B cell (primary cell): Measurements from ENCODE around the gene PRKCQ. TPM values are rescaled to one million over a fixed set of nuclear protein-coding genes. Genes with fewer than 3 reads are reported as not detected.

ENCODE experiments used
- ATAC-seq: fragments of 200-7000 bp; cut with Tn5 transposase; one replicate; pipeline ENCODE4 v1.10.0; 2021; ENCODE audit warnings: low read depth, mild to moderate bottlenecking, moderate number of reproducible peaks, moderate library complexity
- CTCF ChIA-PET: fragments of 350-600 bp; sonication (Branson Sonifier 250); formaldehyde crosslinking; loops from one replicate; lab custom pipeline; 2021; ENCODE audit warnings: antibody characterized with exemption, inconsistent platforms; lab: Charles Lee
- POLR2A ChIA-PET: fragments of 350-600 bp; sonication (Branson Sonifier 250); formaldehyde crosslinking; loops from one replicate; lab custom pipeline; 2021; ENCODE audit warnings: antibody characterized with exemption; lab: Charles Lee
- DNase-seq: peaks from one replicate; pipeline ENCODE4 v3.0.0; 2013
- H2AFZ ChIP-seq: 2 replicates; pipeline ENCODE4 v1.6.1; 2012; ENCODE audit warnings: mild to moderate bottlenecking, low read depth, low read length; ENCODE audit not compliant: insufficient read depth, poor library complexity, severe bottlenecking
- H3K27ac ChIP-seq, 2 donors: 1 replicate in 1 of 2; 2 replicates in 1 of 2; pipeline ENCODE4 v1.5.1; 2012 to 2013; ENCODE audit warnings: low read length in 2 of 2, mild to moderate bottlenecking in 2 of 2, moderate library complexity in 1 of 2
- H3K27me3 ChIP-seq, 4 experiments: fragments of 200-600 bp in 1 of 4; sonication (generic) in 1 of 4; replicated peaks in 1 of 4; 1 replicate in 2 of 4; 2 replicates in 2 of 4; pipeline versions ENCODE4 v1.6.1 to v1.7.0; 2013 to 2016; ENCODE audit warnings: low read length in 3 of 4, mild to moderate bottlenecking in 2 of 4, mixed read lengths in 1 of 4, moderate library complexity in 1 of 4; ENCODE audit not compliant: insufficient read depth in 4 of 4, control insufficient read depth in 3 of 4; ENCODE audit errors: control extremely low read depth in 1 of 4
- H3K36me3 ChIP-seq, 2 experiments: replicated peaks in 1 of 2; 1 replicate in 1 of 2; 2 replicates in 1 of 2; pipeline versions ENCODE4 v1.6.1 to v1.7.1; 2013; ENCODE audit warnings: low read length in 1 of 2; ENCODE audit not compliant: insufficient read depth in 2 of 2, control insufficient read depth in 1 of 2; ENCODE audit errors: control extremely low read depth in 1 of 2, extremely low read depth in 1 of 2
- H3K4me1 ChIP-seq, 2 donors: fragments of 200-600 bp in 1 of 2; sonication (generic) in 1 of 2; 1 replicate in 1 of 2; 2 replicates in 1 of 2; pipeline versions ENCODE4 v1.5.1 to v1.6.1; 2013 to 2017; ENCODE audit warnings: low read length in 2 of 2; ENCODE audit not compliant: control insufficient read depth in 2 of 2, insufficient read depth in 2 of 2
- H3K4me2 ChIP-seq: replicated peaks from 2 replicates; pipeline ENCODE3; 2012; ENCODE audit warnings: mild to moderate bottlenecking, low read depth, low read length; ENCODE audit not compliant: poor library complexity, severe bottlenecking
- H3K4me3 ChIP-seq, 5 experiments: fragments of 200-600 bp in 1 of 5; sonication (generic) in 1 of 5; 1 replicate in 3 of 5; 2 replicates in 2 of 5; pipeline versions ENCODE4 v1.5.1 to v1.7.0; 2011 to 2016; ENCODE audit warnings: low read length in 4 of 5, mild to moderate bottlenecking in 4 of 5, low read depth in 2 of 5, control low read depth in 1 of 5, moderate library complexity in 1 of 5; ENCODE audit not compliant: insufficient read depth in 1 of 5; ENCODE audit errors: control extremely low read depth in 1 of 5, extremely low read depth in 1 of 5
- H3K79me2 ChIP-seq: fragments of 200-600 bp; sonication (generic); one replicate; pipeline ENCODE4 v1.6.0; 2016; ENCODE audit warnings: low read length; ENCODE audit not compliant: control insufficient read depth, insufficient read depth
- H3K9ac ChIP-seq: fragments of 200-600 bp; sonication (generic); 2 replicates; pipeline ENCODE4 v1.6.1; 2017; ENCODE audit warnings: mild to moderate bottlenecking, low read length, moderate library complexity
- H3K9me3 ChIP-seq, 3 donors: one replicate each; pipeline versions ENCODE4 v1.6.1 to v1.7.1; 2013; ENCODE audit warnings: low read length in 2 of 3; ENCODE audit not compliant: control insufficient read depth in 2 of 3, insufficient read depth in 1 of 3; ENCODE audit errors: control extremely low read depth in 1 of 3
- H4K20me1 ChIP-seq: 2 replicates; pipeline ENCODE4 v1.6.0; 2012; ENCODE audit warnings: mild to moderate bottlenecking, low read length; ENCODE audit not compliant: insufficient read depth, control insufficient read depth, poor library complexity, severe bottlenecking
- H3K27ac Mint-ChIP-seq: one replicate; pipeline ENCODE4 v1.8.0; 2021; ENCODE audit warnings: mixed read lengths
- H3K27me3 Mint-ChIP-seq: one replicate; pipeline ENCODE4 v1.8.0; 2021; ENCODE audit warnings: mixed read lengths
- H3K4me1 Mint-ChIP-seq: one replicate; pipeline ENCODE4 v1.8.0; 2021; ENCODE audit warnings: mixed read lengths
- H3K4me3 Mint-ChIP-seq: one replicate; pipeline ENCODE4 v1.8.0; 2021; ENCODE audit warnings: mixed read lengths
- H3K9me3 Mint-ChIP-seq: one replicate; pipeline ENCODE4 v1.8.0; 2022; ENCODE audit warnings: mixed read lengths; ENCODE audit not compliant: insufficient read depth
- CTCF ChIP-seq: fragments of 200-600 bp; IDR thresholded peaks from one replicate; pipeline ENCODE4 v1.8.0; 2022; ENCODE audit warnings: antibody characterized with exemption, mild to moderate bottlenecking
- EZH2 ChIP-seq: IDR thresholded peaks from 2 replicates; pipeline ENCODE4 v1.6.1; 2012; ENCODE audit warnings: borderline replicate concordance, low read depth, mild to moderate bottlenecking, moderate library complexity, low read length; ENCODE audit not compliant: insufficient read depth, poor library complexity, severe bottlenecking
- WGBS: methylation state at CpG from one replicate; pipeline ENCODE4 v1.1.5; 2013; ENCODE audit warnings: missing lambda C conversion rate; ENCODE audit not compliant: insufficient coverage; 5-methylcytosine and 5-hydroxymethylcytosine counted together
- intact Hi-C: fragments of 100-400 bp; cut with micrococcal nuclease; formaldehyde crosslinking; loops from one replicate; pipeline ENCODE4 v1.10.0; 2022
- polyA plus RNA-seq: library from polyadenylated mRNA; depleted of rRNA; stranded (reverse); fragments of >200 nt; gene quantifications from 2 replicates; pipeline ENCODE4 v1.2.3, GENCODE V29; 2012
- total RNA-seq, 2 donors: library from RNA; stranded (reverse); fragments of 120-200 nt in 1 of 2; gene quantifications; 1 replicate in 1 of 2; 2 replicates in 1 of 2; pipeline versions ENCODE4 v1.2.3 to v1.2.4, GENCODE V29; 2013 to 2022

PRKCQ gene
- total and polyA plus RNA-seq, 2 donors (not counting 1 experiment from before 2014, with no cell fraction given) = 0.15 to 0.16 TPM

- H3K27ac Mint-ChIP-seq = no peak overlapping the region
- intact Hi-C loops = no loop called here
- H3K9me3 ChIP-seq = no peaks in the 10 kb centered on the region
- no peaks in the 10 kb centered on the region for H3K4me1 ChIP-seq
- no peak overlapping the region for H3K4me2 ChIP-seq
- CTCF ChIA-PET = no interaction called here
- no peaks in the 10 kb centered on the region for H3K36me3 ChIP-seq
- no peak overlapping the region for H2AFZ ChIP-seq
- H3K4me3 ChIP-seq = no peak overlapping the region
- no peak overlapping the region for H3K27ac ChIP-seq
- no peaks in the 10 kb centered on the region for H3K9me3 Mint-ChIP-seq
- no peaks in the 10 kb centered on the region for H3K79me2 ChIP-seq
- H3K4me3 Mint-ChIP-seq = no peak overlapping the region
- H3K27me3 Mint-ChIP-seq = peaks cover 26% of the 10 kb centered on the region
- no peaks in the 10 kb centered on the region for H4K20me1 ChIP-seq
- 91% methylated on average over 10 of the region's 10 CpGs for WGBS
- H3K27me3 ChIP-seq = no peaks in the 10 kb centered on the region
- no peaks in the 10 kb centered on the region for H3K4me1 Mint-ChIP-seq
- DNase-seq (no peak), ATAC-seq (no peak)
- TF ChIP-seq EZH2 = no peak
- no peak for TF ChIP-seq CTCF
- POLR2A ChIA-PET = no interaction called here
- H3K9ac ChIP-seq = no peak overlapping the region
Observed at GRCh38 chr10:6520138-6520537, 59.9 kb downstream of the PRKCQ start.

GRCh38 chr10:6518791-6519429 lies 61.2 kb downstream of the PRKCQ start:
- no peaks in the 10 kb centered on the region for H3K27me3 ChIP-seq
- no peak overlapping the region for H3K4me3 ChIP-seq
- H3K27ac ChIP-seq = no peak overlapping the region
- H3K27ac Mint-ChIP-seq = no peak overlapping the region
- no peaks in the 10 kb centered on the region for H3K79me2 ChIP-seq
- H3K9me3 Mint-ChIP-seq = no peaks in the 10 kb centered on the region
- ATAC-seq (no peak), DNase-seq (no peak)
- no peaks in the 10 kb centered on the region for H3K36me3 ChIP-seq
- no peaks in the 10 kb centered on the region for H3K4me1 ChIP-seq
- H3K9me3 ChIP-seq = no peaks in the 10 kb centered on the region
- intact Hi-C loops = no loop called here
- H3K27me3 Mint-ChIP-seq = peaks cover 29% of the 10 kb centered on the region
- no peak overlapping the region for H2AFZ ChIP-seq
- no peak overlapping the region for H3K4me2 ChIP-seq
- ChIA-PET CTCF (no interaction called here), POLR2A (no interaction called here)
- H4K20me1 ChIP-seq = no peaks in the 10 kb centered on the region
- H3K9ac ChIP-seq = no peak overlapping the region
- no peaks in the 10 kb centered on the region for H3K4me1 Mint-ChIP-seq
- TF ChIP-seq CTCF (no peak), EZH2 (no peak)
- 92% methylated on average over 2 of the region's 5 CpGs for WGBS
- no peak overlapping the region for H3K4me3 Mint-ChIP-seq
